ENCODE results near the gene KLHL40.
A peak's percentile ranks its signal among the peaks of the same experiment; 100 is the strongest.

- TF ChIP-seq, protein P1, sequence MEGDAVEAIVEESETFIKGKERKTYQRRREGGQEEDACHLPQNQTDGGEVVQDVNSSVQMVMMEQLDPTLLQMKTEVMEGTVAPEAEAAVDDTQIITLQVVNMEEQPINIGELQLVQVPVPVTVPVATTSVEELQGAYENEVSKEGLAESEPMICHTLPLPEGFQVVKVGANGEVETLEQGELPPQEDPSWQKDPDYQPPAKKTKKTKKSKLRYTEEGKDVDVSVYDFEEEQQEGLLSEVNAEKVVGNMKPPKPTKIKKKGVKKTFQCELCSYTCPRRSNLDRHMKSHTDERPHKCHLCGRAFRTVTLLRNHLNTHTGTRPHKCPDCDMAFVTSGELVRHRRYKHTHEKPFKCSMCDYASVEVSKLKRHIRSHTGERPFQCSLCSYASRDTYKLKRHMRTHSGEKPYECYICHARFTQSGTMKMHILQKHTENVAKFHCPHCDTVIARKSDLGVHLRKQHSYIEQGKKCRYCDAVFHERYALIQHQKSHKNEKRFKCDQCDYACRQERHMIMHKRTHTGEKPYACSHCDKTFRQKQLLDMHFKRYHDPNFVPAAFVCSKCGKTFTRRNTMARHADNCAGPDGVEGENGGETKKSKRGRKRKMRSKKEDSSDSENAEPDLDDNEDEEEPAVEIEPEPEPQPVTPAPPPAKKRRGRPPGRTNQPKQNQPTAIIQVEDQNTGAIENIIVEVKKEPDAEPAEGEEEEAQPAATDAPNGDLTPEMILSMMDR (IDR thresholded peaks at IDR 0.05), result peak in 1 of 12 donors; percentile 3
- TF ChIP-seq POLR2A (IDR thresholded peaks at IDR 0.05), result no peak
Measured at GRCh38 chr3:42711491-42712343, 26.4 kb downstream of the KLHL40 start.

All from heart left ventricle (tissue), 13 donors.